Transverse colon (tissue), 4 donors: ENCODE data around the gene WDHD1. TPM values are rescaled to one million over a fixed set of nuclear protein-coding genes. Genes with fewer than 3 reads are reported as not detected.
"Not testable (repeated sequence)": the region's sequence is repeated elsewhere in the genome, so short reads cannot be mapped to it uniquely, and the experiment has no call there.

Experiments used
- DNase-seq: peaks from one replicate; pipeline ENCODE4 v3.0.0-alpha.2; 2019
- H3K27ac ChIP-seq, 4 donors: fragments of 200-600 bp; sonication (generic); 2 replicates each; pipeline ENCODE4 v1.5.1; 2016 to 2018; ENCODE audit warnings: inconsistent platforms in 4 of 4
- H3K27me3 ChIP-seq: fragments of 200-600 bp; sonication (generic); 2 replicates; pipeline ENCODE4 v1.5.1; 2017; ENCODE audit warnings: inconsistent platforms
- H3K36me3 ChIP-seq, 4 donors: fragments of 200-600 bp; sonication (generic); 2 replicates each; pipeline ENCODE4 v1.5.1; 2017 to 2019; ENCODE audit warnings: inconsistent platforms in 4 of 4
- H3K4me1 ChIP-seq, 4 donors: fragments of 200-600 bp; sonication (generic); 2 replicates each; pipeline ENCODE4 v1.5.1; 2017 to 2020; ENCODE audit warnings: inconsistent platforms in 4 of 4
- H3K4me3 ChIP-seq, 4 donors: fragments of 200-600 bp; sonication (generic); 1 replicate in 1 of 4; 2 replicates in 3 of 4; pipeline versions ENCODE4 v1.5.1 to v1.6.1; 2017 to 2019; ENCODE audit warnings: inconsistent platforms in 4 of 4
- H3K9me3 ChIP-seq, 2 donors: fragments of 200-600 bp; sonication (generic); 2 replicates each; pipeline ENCODE4 v1.5.1; 2017 to 2019; ENCODE audit warnings: inconsistent platforms in 2 of 2
- CTCF ChIP-seq, 5 experiments: fragments of 200-600 bp in 3 of 5; fragments of 450-650 bp in 2 of 5; sonication (generic) in 3 of 5; IDR thresholded peaks; 1 replicate in 2 of 5; 2 replicates in 3 of 5; pipeline ENCODE4 v1.5.1; 2016 to 2017; ENCODE audit warnings: antibody characterized with exemption in 5 of 5, inconsistent platforms in 3 of 5, mild to moderate bottlenecking in 2 of 5, moderate library complexity in 1 of 5
- EP300 ChIP-seq: sonication (generic); formaldehyde crosslinking; IDR thresholded peaks from one replicate; pipeline ENCODE4 v1.6.1; 2017; ENCODE audit warnings: antibody characterized with exemption, low read depth
- POLR2A ChIP-seq: fragments of 450-650 bp; IDR thresholded peaks from one replicate; pipeline ENCODE4 v1.6.1; 2016; ENCODE audit warnings: antibody characterized with exemption, mild to moderate bottlenecking, moderate library complexity
- POLR2AphosphoS5 ChIP-seq, 3 donors: sonication (generic); formaldehyde crosslinking; IDR thresholded peaks; one replicate each; pipeline ENCODE4 v1.6.1; 2016; ENCODE audit warnings: antibody characterized with exemption in 3 of 3
- WGBS, 2 donors: methylation state at CpG; one replicate each; pipeline ENCODE4 v1.1.5; 2018; ENCODE audit warnings: low coverage in 1 of 2; 5-methylcytosine and 5-hydroxymethylcytosine counted together
- in situ Hi-C, 4 donors: fragments of 200-750 bp; cut with MboI; loops; one replicate each; pipeline versions ENCODE4 v1.15.0 to v1.15.1; 2017; ENCODE audit warnings: low sequenced_read_pairs in 3 of 4, low pct_ligation_motif_present in 1 of 4, low pct_unique_long_range_greater_than_20kb in 1 of 4
- intact Hi-C: fragments of 100-400 bp; cut with DNase I; formaldehyde crosslinking; loops from one replicate; pipeline ENCODE4 v1.15.1; 2023; ENCODE audit warnings: low total_unique reads
- total RNA-seq, 4 donors: library from RNA; depleted of rRNA; stranded (reverse); fragments of >200 nt; gene quantifications; one replicate each; pipeline ENCODE4 v1.1.0, GENCODE V29; 2016

Gene WDHD1
- total RNA-seq, 4 donors from 2014 or later = 0.20 to 1.2 (median 1.1) TPM; not detected in 1

GRCh38 chr14:54916101-54916500 lies 110.8 kb downstream of the WDHD1 start:
- Histone ChIP-seq H3K27ac (no peak overlapping the region), H3K4me1 (no peaks in the 10 kb centered on the region), H3K36me3 (no peaks in the 10 kb centered on the region), H3K4me3 (no peak overlapping the region), H3K9me3 (no peaks in the 10 kb centered on the region), H3K27me3 (no peaks in the 10 kb centered on the region)
- WGBS, 2 donors = 95 to 100% methylated on average over 1 of the region's 1 CpG
- TF ChIP-seq POLR2AphosphoS5 (IDR thresholded peaks at IDR 0.05) (no peak), POLR2A (no peak), EP300 (no peak), CTCF (IDR thresholded peaks at IDR 0.05) (no peak)
- in situ Hi-C loops (no loop called here), intact Hi-C loops (no loop called here)
- DNase-seq = no peak

- Histone ChIP-seq H3K4me3 (no peak overlapping the region), H3K9me3 (no peaks in the 10 kb centered on the region), H3K27ac (no peak overlapping the region), H3K36me3 (no peaks in the 10 kb centered on the region), H3K27me3 (no peaks in the 10 kb centered on the region), H3K4me1 (no peaks in the 10 kb centered on the region)
- WGBS, 2 donors = 91 to 96% methylated on average over 2 to 5 of the region's 5 CpGs
- in situ Hi-C loops (no loop called here), intact Hi-C loops (no loop called here)
- TF ChIP-seq EP300 (no peak), POLR2A (no peak), CTCF (IDR thresholded peaks at IDR 0.05) (no peak), POLR2AphosphoS5 (IDR thresholded peaks at IDR 0.05) (no peak)
- DNase-seq = no peak
These were observed 116.9 kb downstream of the WDHD1 start for GRCh38 chr14:54909817-54910558.

GRCh38 chr14:54908973-54909372 lies 117.9 kb downstream of the WDHD1 start:
- H3K9me3 ChIP-seq, in situ Hi-C loops, H3K36me3 ChIP-seq, H3K27ac ChIP-seq, H3K4me1 ChIP-seq, H3K27me3 ChIP-seq, DNase-seq, intact Hi-C loops, H3K4me3 ChIP-seq: not testable (repeated sequence)
- WGBS, 2 donors = 70 to 73% methylated on average over 2 to 4 of the region's 4 CpGs

GRCh38 chr14:54908190-54908589 lies 118.7 kb downstream of the WDHD1 start:
- WGBS, 2 donors = 78% methylated on average over 4 of the region's 4 CpGs
- Histone ChIP-seq H3K27ac (no peak overlapping the region), H3K9me3 (no peaks in the 10 kb centered on the region), H3K4me1 (peaks cover 0 to 3% (median 0%) of the 10 kb centered on the region in 4 donors), H3K4me3 (no peak overlapping the region), H3K27me3 (no peaks in the 10 kb centered on the region), H3K36me3 (no peaks in the 10 kb centered on the region)
- no peak for DNase-seq
- in situ Hi-C loops (no loop called here), intact Hi-C loops (no loop called here)
- TF ChIP-seq CTCF (IDR thresholded peaks at IDR 0.05) (no peak), POLR2A (no peak), POLR2AphosphoS5 (IDR thresholded peaks at IDR 0.05) (no peak), EP300 (no peak)

GRCh38 chr14:54906075-54906474 lies 120.8 kb downstream of the WDHD1 start:
- peaks cover 0 to 11% (median 7%) of the 10 kb centered on the region in 4 donors for H3K4me1 ChIP-seq
- no peaks in the 10 kb centered on the region for H3K27me3 ChIP-seq
- no peaks in the 10 kb centered on the region for H3K36me3 ChIP-seq
- no peak overlapping the region for H3K4me3 ChIP-seq
- no peaks in the 10 kb centered on the region for H3K9me3 ChIP-seq
- intact Hi-C loops = no loop called here
- H3K27ac ChIP-seq = no peak overlapping the region
- no peak for TF ChIP-seq POLR2A
- no peak for TF ChIP-seq EP300
- TF ChIP-seq CTCF (IDR thresholded peaks at IDR 0.05) = no peak
- TF ChIP-seq POLR2AphosphoS5 (IDR thresholded peaks at IDR 0.05) = no peak
- in situ Hi-C loops = no loop called here
- DNase-seq = no peak
